GM08714 (cell line): ENCODE data around the gene KIF1A.
"Not testable (repeated sequence)": the region's sequence is repeated elsewhere in the genome, so short reads cannot be mapped to it uniquely, and the experiment has no call there.

Source experiments
- H3K4me3 ChIP-seq: fragments of 200-500 bp; sonication (Bioruptor generic); 2 replicates; pipeline ENCODE4 v1.5.1; 2014; ENCODE audit warnings: mild to moderate bottlenecking, low read length, inconsistent platforms
- ZNF274 ChIP-seq: IDR thresholded peaks from 2 replicates; pipeline ENCODE4 v1.6.1; 2012; ENCODE audit warnings: mild to moderate bottlenecking, low read depth, low read length

KIF1A gene

GRCh38 chr2:240786871-240787311 lies 33.1 kb downstream of the KIF1A start:
- no peak for TF ChIP-seq ZNF274
- H3K4me3 ChIP-seq, result no peak overlapping the region

- no peak overlapping the region for H3K4me3 ChIP-seq
- no peak for TF ChIP-seq ZNF274
Observed at GRCh38 chr2:240786355-240786841, 33.6 kb downstream of the KIF1A start.

GRCh38 chr2:240785424-240786335 lies 34.3 kb downstream of the KIF1A start:
- no peak overlapping the region for H3K4me3 ChIP-seq
- no peak for TF ChIP-seq ZNF274

GRCh38 chr2:240784629-240785423 lies 35.2 kb downstream of the KIF1A start:
- no peak for TF ChIP-seq ZNF274

GRCh38 chr2:240783819-240784621 lies 36.0 kb downstream of the KIF1A start:
- TF ChIP-seq ZNF274, result no peak
- no peak overlapping the region for H3K4me3 ChIP-seq

More at GRCh38 chr2:240784629-240785423, 35.2 kb downstream of the KIF1A start:
- no peak overlapping the region for H3K4me3 ChIP-seq

GRCh38 chr2:240782886-240783818 lies 36.9 kb downstream of the KIF1A start:
- TF ChIP-seq ZNF274, result no peak
- H3K4me3 ChIP-seq, result no peak overlapping the region

GRCh38 chr2:240782221-240782885 lies 37.7 kb downstream of the KIF1A start:
- TF ChIP-seq ZNF274, result no peak
- no peak overlapping the region for H3K4me3 ChIP-seq

GRCh38 chr2:240781471-240782220 lies 38.4 kb downstream of the KIF1A start:
- TF ChIP-seq ZNF274, result no peak
- H3K4me3 ChIP-seq, result no peak overlapping the region

- H3K4me3 ChIP-seq, result no peak overlapping the region
- TF ChIP-seq ZNF274, result no peak
Observed at GRCh38 chr2:240780023-240780700, 39.9 kb downstream of the KIF1A start.

GRCh38 chr2:240779250-240779832 lies 40.7 kb downstream of the KIF1A start:
- not testable (repeated sequence) for H3K4me3 ChIP-seq

GRCh38 chr2:240778426-240778825 lies 41.6 kb downstream of the KIF1A start:
- no peak overlapping the region for H3K4me3 ChIP-seq

More at GRCh38 chr2:240778426-240778825, 41.6 kb downstream of the KIF1A start:
- TF ChIP-seq ZNF274, result no peak
